Measurements from ENCODE around the gene CEMIP2. TPM values are rescaled to one million over a fixed set of nuclear protein-coding genes. Genes with fewer than 3 reads are reported as not detected.
A peak's percentile ranks its signal among the peaks of the same experiment; 100 is the strongest.

The CEMIP2 gene
- total and polyA plus RNA-seq, 2 of the 13 experiments (the other 11 are each of a cell fraction or from before 2014, with no cell fraction given) = 94.3 to 128 TPM

DNA sequence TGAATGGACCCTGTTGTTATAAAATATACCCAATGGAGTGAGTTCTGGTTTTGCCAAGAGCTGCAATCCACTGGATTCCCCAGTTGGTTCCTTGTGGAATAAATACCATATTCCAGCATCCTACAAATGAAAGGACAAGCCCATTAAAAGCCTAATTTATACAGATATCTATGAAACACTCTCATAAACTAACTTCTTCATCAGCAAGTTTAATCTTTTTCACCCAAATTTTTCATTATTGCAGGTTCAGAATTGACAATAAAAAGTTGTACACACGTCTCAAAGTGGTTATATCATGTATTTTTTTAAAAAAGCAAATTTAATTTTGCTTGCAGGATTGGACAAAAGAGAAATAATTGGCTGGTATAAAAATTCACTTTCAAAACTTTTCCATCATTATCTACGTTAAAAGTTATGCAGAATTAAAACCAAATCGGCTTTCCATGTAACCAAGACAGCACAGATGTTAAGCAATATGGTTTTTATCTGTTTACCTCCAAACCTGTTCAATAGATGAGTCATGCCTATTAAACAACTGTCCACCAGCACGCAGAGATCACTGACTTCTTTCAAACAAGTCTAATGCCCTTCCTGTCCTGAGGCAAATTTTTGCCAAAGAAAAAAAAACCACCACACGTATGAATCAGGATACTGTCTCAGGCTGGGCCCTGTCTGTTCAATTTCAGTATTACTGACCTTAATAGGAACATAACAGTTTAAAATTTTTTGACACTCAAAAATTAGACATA is 42.5 kb downstream of the CEMIP2 start (continued):
- TF ChIP-seq ZBTB43 (CRISPR knock-in tag; conservative IDR thresholded peaks at IDR 0.05) = peak; percentile 62; the same call in 1 of the 2 replicates
- TF ChIP-seq SIN3B (IDR thresholded peaks at IDR 0.05; ENCODE audit: low read length) = no peak
- peak; percentile 90 for TF ChIP-seq ELF3 (CRISPR knock-in tag; IDR thresholded peaks at IDR 0.05)
- TF ChIP-seq ATAD3A (CRISPR knock-in tag; IDR thresholded peaks at IDR 0.05) = no peak
- peak; percentile 47; the same call in 1 of the 2 replicates for TF ChIP-seq ZNF878 (CRISPR knock-in tag; IDR thresholded peaks at IDR 0.05)
- TF ChIP-seq ZBTB7B (CRISPR knock-in tag; IDR thresholded peaks at IDR 0.05) = no peak
- no peak for TF ChIP-seq ZSCAN12 (CRISPR knock-in tag; IDR thresholded peaks at IDR 0.05)
- peak; percentile 40; the same call in 1 of the 2 replicates for TF ChIP-seq HNF1B (CRISPR knock-in tag; IDR thresholded peaks at IDR 0.05)
- no peak for TF ChIP-seq YY1 (IDR thresholded peaks at IDR 0.05; ENCODE audit: insufficient read depth, insufficient replicate concordance, low read depth, low read length)
- peak; percentile 69 to 95; a peak in 3 of 4 replicates for TF ChIP-seq EP300 (IDR thresholded peaks at IDR 0.05; ENCODE audit: low read depth in 2 of 2, low read length in 2 of 2)
- peak; percentile 78 for TF ChIP-seq EP300 (CRISPR knock-in tag; IDR thresholded peaks at IDR 0.05; ENCODE audit: borderline replicate concordance)
- TF ChIP-seq ARHGAP35 (CRISPR knock-in tag; IDR thresholded peaks at IDR 0.05; ENCODE audit: borderline replicate concordance) = no peak
- no peak for TF ChIP-seq ZNF264 (CRISPR knock-in tag; IDR thresholded peaks at IDR 0.05)
- TF ChIP-seq, protein P1, sequence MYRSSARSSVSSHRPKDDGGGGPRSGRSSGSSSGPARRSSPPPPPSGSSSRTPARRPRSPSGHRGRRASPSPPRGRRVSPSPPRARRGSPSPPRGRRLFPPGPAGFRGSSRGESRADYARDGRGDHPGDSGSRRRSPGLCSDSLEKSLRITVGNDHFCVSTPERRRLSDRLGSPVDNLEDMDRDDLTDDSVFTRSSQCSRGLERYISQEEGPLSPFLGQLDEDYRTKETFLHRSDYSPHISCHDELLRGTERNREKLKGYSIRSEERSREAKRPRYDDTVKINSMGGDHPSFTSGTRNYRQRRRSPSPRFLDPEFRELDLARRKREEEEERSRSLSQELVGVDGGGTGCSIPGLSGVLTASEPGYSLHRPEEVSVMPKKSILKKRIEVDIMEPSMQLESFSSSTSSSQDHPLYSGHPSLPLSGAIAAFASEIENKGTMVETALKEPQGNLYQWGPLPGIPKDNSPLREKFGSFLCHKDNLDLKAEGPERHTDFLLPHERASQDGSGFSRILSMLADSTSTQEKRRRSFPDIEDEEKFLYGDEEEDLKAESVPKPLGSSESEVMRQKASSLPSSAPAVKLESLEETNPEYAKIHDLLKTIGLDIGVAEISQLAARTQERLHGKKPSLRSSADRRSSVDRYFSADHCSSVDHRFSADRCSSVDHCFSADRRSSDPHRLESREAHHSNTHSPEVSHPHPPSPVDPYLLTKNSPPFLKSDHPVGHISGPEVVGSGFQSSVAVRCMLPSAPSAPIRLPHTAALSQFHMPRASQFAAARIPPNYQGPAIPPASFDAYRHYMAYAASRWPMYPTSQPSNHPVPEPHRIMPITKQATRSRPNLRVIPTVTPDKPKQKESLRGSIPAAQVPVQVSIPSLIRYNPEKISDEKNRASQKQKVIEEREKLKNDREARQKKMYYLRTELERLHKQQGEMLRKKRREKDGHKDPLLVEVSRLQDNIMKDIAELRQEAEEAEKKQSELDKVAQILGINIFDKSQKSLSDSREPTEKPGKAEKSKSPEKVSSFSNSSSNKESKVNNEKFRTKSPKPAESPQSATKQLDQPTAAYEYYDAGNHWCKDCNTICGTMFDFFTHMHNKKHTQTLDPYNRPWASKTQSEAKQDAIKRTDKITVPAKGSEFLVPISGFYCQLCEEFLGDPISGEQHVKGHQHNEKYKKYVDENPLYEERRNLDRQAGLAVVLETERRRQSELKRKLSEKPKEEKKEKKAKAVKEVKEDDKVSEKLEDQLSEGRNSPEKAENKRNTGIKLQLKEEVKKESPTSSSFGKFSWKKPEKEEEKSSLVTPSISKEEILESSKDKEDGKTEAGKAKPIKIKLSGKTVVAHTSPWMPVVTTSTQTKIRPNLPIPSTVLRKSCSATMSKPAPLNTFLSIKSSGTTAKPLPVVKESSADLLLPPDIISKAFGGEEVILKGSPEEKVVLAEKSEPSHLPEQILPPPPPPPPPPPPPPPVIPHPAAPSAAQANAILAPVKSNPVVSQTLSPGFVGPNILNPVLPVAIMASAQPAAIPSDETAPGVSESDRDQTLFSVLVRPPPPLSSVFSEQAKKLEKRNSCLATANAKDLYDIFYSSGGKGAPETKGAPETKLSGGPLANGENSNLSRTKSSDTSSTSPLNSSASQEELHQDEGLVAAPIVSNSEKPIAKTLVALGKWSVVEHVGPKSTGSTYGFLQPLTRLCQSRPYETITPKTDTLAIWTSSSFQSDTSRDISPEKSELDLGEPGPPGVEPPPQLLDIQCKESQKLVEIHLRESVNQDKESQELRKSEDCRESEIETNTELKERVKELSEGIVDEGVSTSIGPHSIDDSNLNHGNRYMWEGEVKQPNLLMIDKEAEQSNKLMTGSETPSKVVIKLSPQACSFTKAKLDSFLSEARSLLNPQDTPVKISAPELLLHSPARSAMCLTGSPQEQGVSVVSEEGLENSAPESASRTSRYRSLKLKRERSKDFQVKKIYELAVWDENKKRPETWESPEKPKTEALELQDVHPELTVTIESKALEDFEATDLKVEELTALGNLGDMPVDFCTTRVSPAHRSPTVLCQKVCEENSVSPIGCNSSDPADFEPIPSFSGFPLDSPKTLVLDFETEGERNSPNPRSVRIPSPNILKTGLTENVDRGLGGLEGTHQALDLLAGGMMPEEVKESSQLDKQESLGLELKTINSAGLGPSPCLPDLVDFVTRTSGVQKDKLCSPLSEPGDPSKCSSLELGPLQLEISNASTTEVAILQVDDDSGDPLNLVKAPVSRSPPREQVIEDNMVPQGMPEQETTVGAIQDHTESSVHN (CRISPR knock-in tag; IDR thresholded peaks at IDR 0.05) = no peak
- TF ChIP-seq ATF2 (CRISPR knock-in tag; IDR thresholded peaks at IDR 0.05) = peak; percentile 83; the same call in 1 of the 2 replicates
- TF ChIP-seq ZNF121 (CRISPR knock-in tag; IDR thresholded peaks at IDR 0.05) = no peak
